ENCODE measurements around the gene CHRNA4.

The CHRNA4 gene

DNA sequence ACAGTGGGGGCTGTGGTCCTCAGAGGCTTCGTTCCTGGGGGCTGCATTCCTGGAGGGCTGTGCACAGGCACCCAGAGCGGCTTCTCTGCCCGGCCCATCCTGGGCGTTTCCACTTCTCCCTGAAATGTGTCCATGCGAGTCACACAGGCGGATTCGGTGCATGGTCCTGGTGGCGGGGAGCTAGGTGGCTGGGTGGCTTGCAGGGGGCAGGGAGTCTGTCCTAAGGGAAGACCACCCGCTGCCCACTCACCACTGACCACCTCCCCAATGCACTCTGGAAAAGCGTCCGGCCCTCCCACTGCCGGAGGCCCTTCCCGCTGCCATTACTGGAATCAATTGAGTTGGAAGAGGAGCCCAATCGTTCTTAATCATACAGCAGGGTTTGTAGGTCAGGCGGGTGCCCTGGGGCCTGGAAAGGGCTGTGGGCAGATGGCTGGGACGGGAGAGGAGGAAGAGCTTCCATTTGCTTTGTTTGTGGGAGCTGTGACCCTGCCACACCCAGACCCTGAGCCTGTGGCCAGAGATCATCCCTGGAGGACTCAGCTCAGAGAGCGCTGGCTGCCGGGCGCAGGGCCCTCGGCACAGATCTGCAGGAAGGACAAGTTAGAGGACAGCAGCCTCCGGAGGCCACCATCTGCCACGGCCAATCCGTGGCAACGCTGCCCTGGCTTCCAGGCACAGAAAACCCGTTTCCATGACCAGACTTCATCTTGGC is 6.4 kb downstream of the CHRNA4 start:
- no peak overlapping the region for H3K4me3 ChIP-seq (ENCODE audit: low read length)
- DNase-seq (ENCODE audit: low read depth, low spot score): no peak

DNA sequence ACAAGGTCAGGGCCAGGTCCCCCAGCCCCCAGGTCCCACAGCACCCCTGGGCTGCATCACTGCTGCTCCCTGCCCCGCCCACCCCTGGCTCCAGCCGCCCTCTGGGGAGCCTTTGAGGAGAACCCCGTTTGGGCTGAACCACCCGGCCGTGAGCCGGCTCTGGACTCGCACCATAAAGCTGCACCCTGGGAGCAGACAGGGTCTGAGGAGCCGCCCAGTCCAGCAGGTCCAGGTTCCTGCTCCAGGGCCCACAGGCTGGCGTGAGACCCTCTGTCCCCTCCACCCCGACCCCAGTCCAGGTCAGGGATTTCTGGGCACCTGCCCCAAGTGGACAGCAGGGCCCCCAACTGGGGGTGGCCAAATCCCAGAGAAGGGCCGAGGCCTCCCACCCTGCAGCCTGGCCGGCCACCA is 8.3 kb downstream of the CHRNA4 start:
- DNase-seq (ENCODE audit: low read depth, low spot score): no peak
- H3K4me3 ChIP-seq (ENCODE audit: low read length): no peak overlapping the region

DNA sequence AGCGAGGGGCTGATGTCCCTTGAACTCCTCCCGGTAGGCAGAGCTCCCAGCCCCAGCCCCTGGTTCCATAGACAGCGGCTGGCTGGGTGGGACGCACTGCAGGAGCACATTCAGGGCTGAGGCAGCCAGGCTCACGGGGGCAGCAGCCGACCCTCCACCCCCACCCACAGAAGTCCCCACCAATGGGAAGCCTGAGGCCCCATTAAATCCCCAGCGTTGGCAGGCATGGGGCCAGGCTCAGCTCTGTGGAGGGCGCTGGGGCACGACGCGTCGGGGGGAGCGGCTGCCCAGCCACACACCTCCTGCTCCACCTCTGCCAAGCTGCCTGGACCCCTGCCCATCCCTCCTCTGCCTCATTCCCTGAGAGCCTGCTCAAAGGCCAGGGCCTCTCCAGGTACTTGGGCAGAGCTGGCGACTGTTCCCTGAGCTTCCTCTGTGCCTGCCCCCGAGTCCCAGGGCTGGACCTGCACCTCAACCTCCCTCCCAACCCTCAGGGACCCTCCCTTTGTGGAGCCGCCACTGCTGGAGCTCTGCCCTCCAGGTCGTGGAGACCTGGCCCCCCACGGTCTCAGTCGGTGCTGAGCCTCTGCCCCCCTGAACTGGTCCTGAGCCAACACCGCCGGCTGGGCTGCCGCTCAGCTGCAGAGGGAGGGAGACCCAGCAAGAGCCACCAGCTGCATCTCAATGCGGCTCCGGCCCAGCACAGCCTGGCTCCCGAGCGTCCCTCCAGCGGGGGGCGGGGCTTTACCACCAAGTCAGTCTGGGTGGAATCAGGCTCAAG is 9.1 kb downstream of the CHRNA4 start:
- no peak for DNase-seq (ENCODE audit: low read depth, low spot score)
- H3K4me3 ChIP-seq (ENCODE audit: low read length): no peak overlapping the region

DNA sequence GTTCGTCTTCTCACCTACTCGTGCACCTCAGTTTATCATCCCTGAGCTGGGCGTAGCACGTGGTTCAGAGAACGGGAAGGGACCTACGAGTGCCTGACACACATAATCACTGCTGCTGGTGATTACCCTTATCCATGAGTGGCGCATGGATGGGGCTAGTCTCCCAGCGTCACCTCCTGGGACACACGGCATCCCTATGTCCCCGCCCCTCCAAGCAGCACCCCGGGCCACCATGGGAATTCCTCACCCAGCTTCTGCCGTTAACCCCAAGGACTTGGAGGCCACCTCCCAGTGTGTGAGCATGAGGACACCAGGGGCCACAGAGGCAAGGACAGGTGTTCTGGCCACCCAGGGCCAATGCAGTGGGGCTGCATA is 9.8 kb downstream of the CHRNA4 start:
- no peak overlapping the region for H3K4me3 ChIP-seq (ENCODE audit: low read length)
- no peak for DNase-seq (ENCODE audit: low read depth, low spot score)

DNA sequence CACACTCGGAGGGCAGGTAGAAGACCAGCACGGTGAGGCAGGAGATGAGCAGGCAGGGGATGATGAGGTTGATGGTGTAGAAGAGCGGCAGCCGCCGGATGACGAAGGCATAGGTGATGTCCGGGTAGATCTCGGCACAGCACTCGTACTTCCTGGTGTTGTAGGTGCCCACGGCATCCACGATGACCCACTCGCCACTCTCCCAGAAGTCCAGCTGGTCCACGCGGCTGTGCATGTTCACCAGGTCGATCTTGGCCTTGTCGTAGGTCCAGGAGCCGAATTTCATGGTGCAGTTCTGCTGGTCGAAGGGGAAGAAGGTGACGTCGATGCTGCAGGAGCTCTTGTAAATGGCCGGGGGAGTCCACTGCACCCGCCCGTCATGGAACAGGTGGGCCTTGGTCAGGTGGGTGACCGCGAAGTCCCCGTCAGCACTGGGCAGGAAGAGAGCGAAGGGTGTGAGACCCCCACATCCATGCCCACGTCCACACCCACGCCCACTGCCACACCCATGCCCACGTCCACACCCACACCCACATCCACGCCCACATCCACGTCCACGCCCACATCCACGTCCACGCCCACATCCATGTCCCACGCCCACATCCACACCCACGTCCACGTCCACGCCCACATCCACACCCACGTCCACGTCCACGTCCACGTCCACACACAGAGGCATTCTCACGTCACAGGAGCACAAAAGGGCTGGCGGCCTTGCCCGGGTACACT is 10.4 kb downstream of the CHRNA4 start:
- H3K4me3 ChIP-seq (ENCODE audit: low read length): no peak overlapping the region
- no peak for DNase-seq (ENCODE audit: low read depth, low spot score)

DNA sequence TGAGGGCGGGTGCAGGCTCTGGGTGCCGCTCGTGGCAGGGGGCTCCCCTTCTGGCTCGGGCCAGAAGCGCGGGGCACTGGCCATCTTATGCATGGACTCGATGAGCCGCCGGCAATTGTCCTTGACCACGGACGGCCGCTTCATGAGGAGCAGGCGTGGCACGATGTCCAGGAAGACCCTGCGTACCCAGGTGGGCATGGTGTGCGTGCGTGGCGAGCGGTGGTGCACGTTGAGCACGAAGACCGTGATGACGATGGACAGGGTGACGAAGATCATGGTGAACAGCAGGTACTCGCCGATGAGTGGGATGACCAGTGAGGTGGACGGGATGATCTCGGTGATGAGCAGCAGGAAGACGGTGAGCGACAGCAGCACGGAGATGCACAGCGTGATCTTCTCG is 11.0 kb downstream of the CHRNA4 start:
- no peak for DNase-seq (ENCODE audit: low read depth, low spot score)
- no peak overlapping the region for H3K4me3 ChIP-seq (ENCODE audit: low read length)

DNA sequence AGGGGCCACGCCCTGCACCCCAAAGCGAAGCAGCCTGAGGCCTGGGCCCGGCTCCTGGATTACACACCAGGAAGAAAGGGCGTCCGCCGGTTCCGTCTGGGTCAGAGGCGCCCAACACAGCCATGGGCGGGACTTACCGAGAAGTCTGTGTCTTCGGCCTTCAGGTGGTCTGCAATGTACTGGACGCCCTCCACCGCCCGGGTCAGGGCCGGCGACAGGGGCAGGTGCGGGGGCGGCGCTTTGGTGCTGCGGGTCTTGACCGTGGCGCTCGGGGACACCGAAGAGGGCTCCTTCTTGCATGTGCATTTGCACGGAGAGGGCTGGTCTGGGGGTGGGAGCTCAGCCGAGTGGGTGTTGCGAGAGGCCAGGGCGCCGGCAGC is 11.6 kb downstream of the CHRNA4 start:
- DNase-seq (ENCODE audit: low read depth, low spot score): no peak

DNA sequence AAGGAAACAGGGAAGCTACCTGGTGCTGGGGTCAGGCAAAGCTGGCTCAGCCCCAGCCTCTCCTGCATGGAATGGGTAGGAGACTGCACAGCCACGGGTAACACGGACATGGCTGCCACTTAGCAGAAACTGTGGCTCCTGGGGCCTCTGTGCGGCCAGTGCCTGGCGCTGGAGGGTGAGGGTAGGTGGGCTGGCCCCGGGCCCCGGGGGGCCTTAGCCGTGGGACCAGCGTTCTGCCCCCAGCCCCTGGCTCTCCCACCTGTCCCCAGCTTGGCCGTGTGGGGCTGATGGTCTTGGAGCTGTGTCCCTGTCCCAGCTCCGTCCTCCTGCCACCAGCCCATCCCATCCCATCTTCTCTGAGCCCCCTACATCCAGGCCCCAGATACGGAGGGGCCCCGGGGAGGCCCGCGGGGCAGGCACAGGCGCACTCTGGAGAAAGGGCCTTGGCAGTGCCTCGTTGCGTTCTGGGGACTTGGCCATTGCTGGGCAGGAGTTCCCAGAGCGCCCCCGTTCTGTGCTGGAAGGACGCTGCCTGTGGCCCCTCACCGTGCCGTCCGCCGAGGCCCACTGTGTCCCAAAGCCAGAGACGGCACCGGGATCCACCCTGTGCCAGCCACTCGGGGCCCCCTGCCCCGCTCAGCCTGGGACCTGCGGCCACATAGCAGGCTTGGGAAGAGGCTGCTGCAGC is 12.2 kb downstream of the CHRNA4 start:
- H3K4me3 ChIP-seq (ENCODE audit: low read length): no peak overlapping the region
- no peak for DNase-seq (ENCODE audit: low read depth, low spot score)

More for the DNA sequence above, 11.6 kb downstream of the CHRNA4 start:
- H3K4me3 ChIP-seq (ENCODE audit: low read length): no peak overlapping the region

DNA sequence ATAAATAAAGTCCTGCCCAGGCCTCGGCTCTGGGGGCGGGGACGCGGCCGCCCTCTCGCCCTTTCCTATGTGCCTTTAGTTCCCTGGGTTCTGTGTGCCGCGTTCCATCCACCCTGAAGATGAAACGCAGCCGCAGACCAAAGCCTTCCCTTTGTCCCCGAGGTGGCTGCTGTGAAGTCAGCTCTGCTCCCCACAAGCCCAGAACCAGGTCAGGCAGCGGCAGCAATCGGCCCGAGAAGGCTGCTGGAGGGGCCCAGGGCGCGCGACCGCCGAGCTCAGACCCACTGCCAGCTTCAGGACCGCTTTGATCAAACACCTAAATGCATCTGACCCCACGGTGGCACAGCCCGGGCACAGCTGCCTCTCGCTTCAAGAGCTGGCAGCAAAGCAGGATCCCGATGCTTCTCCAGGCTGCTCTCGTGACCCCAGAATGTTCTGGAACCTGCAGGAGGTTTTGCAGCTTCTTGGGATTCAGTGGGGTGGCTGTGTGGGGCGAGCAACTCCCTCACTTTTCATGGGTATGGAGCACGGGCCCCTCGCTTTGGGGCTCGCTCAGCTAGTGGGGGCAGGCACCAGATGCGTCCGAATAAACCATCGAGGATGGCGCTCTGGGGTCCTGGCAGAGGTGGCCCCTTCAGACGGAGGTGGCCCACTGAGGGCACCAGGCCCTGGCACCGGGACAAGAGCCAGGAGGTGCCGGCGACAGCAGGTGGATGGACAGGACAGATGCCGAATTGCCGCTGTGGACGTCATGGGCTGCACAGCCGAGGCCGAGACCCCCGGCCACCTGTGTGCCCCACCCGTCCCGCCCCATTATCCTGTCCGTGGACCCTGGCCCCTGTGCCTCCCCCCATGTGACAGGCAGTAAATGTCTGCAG is 13.0 kb downstream of the CHRNA4 start:
- no peak overlapping the region for H3K4me3 ChIP-seq (ENCODE audit: low read length)

DNA sequence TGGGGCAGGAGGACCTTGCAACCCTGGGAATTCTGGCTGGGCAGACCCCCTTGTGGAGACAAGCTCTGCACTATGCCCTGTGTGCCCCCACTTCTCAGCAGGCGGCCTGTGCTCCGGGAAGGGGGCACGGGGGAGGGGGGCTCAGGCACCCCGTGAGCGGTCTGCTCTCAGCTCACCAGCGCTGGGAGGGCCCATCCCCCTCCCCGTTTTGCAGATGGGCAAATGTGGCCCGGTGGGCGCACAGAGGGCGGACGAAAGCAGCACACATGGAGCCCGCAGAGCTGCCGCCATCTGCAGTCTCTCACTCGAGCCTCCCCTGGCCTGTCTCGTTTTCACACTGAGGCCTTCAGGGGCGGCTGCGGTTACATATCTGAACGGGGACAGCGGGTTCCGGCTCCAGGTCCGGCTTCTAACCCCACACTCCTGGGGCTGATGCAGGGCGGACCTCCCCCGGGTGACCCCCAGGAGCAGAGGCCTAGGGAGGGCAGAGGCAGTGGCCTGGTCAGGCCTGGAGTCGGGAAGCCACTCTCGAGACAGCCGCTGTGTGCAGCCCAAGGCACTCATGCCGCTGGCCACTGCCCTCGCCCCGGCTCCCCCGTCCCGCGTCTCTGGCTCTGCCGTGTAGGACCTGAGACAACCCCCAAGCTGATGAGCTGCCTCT is 13.9 kb downstream of the CHRNA4 start:
- H3K4me3 ChIP-seq (ENCODE audit: low read length): no peak overlapping the region
- DNase-seq (ENCODE audit: low read depth, low spot score): no peak

More for the DNA sequence above, 13.0 kb downstream of the CHRNA4 start:
- no peak for DNase-seq (ENCODE audit: low read depth, low spot score)

DNA sequence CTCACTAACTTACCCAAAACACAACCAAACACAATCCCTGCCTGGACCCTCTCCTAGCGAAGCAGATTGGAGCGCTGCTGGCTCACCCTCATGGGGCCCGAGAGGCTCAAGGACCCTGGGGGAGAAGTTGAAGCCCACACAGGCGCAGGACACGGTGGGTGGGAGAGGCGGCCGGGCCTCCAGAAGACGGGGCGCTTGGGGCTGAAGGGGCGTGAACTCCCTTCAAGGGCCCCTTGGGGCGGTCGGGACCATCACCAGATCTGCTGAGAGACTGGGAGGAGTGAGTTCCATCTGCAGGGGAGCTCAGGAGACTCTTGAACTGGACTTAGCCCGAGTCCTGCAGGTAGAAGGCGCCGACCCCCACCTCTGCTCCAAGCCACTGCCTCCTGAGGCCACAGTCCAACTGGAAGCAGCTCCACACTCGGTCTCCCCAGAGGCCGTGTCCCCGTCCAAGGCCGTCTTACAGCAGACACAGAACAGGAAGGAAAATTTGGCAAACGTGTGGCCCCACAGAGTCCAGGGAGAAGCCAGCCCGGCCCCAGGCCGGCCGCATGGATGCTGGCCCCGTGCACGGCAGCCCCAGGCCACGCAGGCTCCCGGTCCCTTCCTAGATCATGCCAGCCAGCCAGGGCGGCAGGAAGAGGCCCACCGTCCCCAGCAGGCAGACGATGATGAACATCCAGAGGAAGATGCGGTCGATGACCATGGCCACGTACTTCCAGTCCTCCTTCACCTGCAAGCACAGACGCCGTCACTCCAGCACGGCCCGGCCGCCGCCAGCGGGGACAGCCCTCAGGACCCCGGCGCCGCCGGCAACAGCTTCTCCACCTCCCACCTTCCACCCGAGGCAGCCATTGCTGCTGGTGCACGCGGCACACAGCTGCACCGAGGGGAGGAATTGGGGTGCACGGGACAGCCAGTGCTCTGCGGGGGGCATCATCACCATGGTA is 14.7 kb downstream of the CHRNA4 start:
- H3K4me3 ChIP-seq (ENCODE audit: low read length): no peak overlapping the region
- DNase-seq (ENCODE audit: low read depth, low spot score): no peak

DNA sequence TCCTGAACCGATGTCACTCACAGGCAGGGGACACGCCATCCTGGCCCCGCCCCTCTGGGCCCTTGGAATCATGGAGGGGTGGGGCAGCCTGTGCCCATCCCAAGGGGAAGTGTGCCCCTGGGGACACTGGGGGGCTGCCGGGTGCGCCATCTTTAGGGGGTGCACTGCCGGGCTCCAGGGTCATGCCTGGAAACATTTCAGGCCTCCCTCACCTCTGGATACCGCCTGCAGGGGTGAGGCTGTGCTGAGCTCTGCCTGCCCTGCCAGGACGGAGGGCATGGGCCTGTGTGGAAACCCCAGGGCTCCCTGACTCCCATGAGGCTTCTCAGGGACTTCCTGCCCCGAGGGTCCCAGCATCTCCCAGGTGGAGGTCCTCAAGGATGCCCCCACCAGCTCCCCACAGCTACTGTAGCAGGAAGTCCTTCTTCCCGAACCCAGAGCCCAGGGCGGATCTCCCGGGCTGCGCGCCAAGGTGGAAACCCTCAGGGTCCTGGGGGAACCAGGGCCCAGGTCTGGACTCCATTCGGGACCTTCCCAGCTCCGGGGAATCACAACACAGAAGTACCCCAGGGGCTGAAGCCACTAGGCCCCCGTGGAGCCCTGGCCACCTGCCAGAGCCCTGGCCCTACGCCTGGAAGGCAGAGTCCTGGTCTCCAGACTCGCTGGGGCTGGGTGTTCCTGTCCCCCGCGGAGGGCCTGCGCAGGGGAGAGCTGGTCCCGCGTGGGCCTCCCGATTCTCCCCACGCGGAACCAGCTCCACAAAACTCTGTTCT is 15.6 kb downstream of the CHRNA4 start:
- no peak for DNase-seq (ENCODE audit: low read depth, low spot score)
- no peak overlapping the region for H3K4me3 ChIP-seq (ENCODE audit: low read length)

DNA sequence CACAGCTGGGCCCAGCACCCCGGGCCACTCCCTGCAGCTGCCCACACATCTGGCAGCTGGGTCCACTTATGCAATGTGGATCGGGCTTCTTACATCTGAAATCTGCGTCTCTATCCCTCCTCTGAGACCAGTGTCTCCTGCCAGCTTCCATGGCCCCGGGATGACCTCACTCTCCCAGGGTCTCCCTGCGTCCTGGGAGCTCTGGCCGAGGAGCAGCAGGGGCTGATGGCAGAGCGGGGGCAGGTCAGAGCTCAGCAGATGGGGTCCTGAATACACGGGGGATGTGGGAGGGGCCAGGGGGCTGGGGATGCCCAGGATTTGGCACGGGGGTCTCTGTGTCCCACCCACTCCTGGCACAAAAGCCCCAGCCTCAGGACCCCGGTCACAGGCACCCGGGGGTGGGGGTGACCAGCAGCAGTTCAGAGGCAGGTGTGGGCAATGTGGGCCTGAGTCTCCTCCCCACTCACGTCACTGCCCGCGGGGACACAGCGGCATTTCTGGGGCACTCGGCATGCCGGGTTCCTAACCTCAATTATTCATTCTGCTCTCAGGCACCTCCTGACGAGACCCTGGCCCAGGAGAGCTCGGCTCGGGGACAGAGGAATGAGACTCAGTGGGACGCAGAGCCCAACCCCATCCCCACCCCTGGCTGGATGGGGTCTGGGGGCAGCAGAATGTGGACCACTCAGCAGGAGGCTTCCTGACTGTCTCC is 16.4 kb downstream of the CHRNA4 start:
- no peak overlapping the region for H3K4me3 ChIP-seq (ENCODE audit: low read length)
- DNase-seq (ENCODE audit: low read depth, low spot score): no peak

DNA sequence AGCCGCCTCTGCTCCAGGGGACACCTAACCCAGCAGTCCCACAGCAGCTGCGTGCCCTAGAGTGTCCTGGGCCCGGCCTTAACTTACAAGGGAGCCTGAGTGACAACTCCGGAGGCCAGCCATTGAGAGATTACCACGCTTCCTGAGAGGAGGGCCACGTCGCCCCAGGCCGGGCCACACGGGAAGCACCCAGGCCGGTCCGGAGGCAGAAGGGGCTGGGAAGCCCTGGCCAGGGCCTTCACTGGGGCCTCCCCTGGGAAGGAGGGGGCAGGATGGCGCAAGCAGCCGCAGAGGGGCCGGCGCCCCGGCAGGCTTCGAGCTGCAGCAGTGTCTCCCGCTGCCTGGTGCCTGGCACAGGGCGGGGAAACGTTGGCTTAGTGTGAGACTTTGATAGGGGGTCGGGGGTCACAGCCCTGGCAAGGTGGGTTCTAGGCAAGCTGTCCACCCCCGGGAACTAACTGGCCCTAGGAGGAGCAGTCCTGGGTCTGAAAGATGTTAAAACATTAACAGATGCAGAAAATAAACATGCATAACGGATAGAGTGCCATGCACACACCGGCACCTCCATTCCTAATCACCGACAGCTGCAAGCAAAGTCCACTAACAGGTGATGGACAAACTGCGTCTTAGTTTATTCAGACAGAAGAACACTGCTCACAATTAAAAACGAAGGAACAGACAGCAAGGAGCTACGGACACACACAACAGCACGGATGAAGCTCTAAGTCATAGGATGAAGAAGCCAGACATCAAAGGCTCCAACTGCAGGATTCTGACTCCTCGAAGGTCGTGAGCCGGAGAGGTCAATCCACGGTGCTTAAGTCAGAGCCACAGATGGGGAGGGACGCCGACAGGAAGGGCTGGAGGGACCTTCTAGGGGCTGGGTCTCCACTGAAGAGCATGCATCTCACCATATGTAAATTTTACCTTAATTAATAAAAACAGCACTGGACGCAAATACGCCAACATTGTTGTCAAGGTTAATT is 17.4 kb downstream of the CHRNA4 start:
- no peak overlapping the region for H3K4me3 ChIP-seq (ENCODE audit: low read length)
- no peak for DNase-seq (ENCODE audit: low read depth, low spot score)
